Tibial nerve (tissue), 4 donors: ENCODE measurements around the gene PRDM2.

Source experiments
- EP300 ChIP-seq, 2 donors: sonication (generic); formaldehyde crosslinking; IDR thresholded peaks; one replicate each; pipeline ENCODE4 v1.6.1; 2017; ENCODE audit warnings: antibody characterized with exemption in 2 of 2, mild to moderate bottlenecking in 1 of 2
- POLR2A ChIP-seq, 2 donors: fragments of 450-650 bp; IDR thresholded peaks; one replicate each; pipeline ENCODE4 v1.6.1; 2017; ENCODE audit warnings: antibody characterized with exemption in 2 of 2, mild to moderate bottlenecking in 2 of 2, moderate library complexity in 2 of 2
- TF ChIP-seq, protein P1 (sequence below), 5 experiments: fragments of 200-600 bp in 3 of 5; fragments of 450-650 bp in 2 of 5; sonication (generic) in 3 of 5; IDR thresholded peaks; one replicate each; pipeline ENCODE4 v1.5.1; 2016 to 2019; ENCODE audit warnings: antibody characterized with exemption in 5 of 5, mild to moderate bottlenecking in 3 of 5, moderate library complexity in 2 of 5

DNA sequence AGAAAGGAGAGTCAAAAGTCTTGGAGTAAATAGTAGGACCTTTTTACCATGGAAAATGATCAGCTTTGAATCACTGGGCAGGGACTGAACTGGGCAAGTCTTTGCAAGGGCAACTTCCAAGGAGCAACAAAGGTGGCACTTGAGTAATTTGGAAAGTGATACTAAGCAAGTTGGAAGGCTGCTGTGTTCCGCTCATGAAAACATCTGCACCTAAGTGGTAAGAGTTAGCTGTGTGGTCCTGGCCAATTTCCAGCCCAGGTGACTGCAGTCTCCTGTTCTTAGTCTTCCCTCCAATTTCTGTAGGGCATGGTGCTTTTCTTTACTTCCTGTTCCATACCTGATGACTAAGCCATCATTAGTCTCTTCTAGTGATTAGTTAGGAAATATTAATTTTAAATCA is 35.5 kb upstream of the PRDM2 start:
- TF ChIP-seq, protein P1, sequence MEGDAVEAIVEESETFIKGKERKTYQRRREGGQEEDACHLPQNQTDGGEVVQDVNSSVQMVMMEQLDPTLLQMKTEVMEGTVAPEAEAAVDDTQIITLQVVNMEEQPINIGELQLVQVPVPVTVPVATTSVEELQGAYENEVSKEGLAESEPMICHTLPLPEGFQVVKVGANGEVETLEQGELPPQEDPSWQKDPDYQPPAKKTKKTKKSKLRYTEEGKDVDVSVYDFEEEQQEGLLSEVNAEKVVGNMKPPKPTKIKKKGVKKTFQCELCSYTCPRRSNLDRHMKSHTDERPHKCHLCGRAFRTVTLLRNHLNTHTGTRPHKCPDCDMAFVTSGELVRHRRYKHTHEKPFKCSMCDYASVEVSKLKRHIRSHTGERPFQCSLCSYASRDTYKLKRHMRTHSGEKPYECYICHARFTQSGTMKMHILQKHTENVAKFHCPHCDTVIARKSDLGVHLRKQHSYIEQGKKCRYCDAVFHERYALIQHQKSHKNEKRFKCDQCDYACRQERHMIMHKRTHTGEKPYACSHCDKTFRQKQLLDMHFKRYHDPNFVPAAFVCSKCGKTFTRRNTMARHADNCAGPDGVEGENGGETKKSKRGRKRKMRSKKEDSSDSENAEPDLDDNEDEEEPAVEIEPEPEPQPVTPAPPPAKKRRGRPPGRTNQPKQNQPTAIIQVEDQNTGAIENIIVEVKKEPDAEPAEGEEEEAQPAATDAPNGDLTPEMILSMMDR (IDR thresholded peaks at IDR 0.05), result no peak
- no peak for TF ChIP-seq POLR2A (IDR thresholded peaks at IDR 0.05)
- no peak for TF ChIP-seq EP300 (IDR thresholded peaks at IDR 0.05)
